T-helper 17 cell (primary cell): ENCODE data around the gene GULP1. TPM values are rescaled to one million over a fixed set of nuclear protein-coding genes. Genes with fewer than 3 reads are reported as not detected.

ENCODE experiments used
- ATAC-seq: fragments of 150-1000 bp; cut with Tn5 transposase; 2 replicates; pipeline ENCODE4 v1.10.0; 2021; ENCODE audit warnings: mild to moderate bottlenecking, moderate library complexity
- DNase-seq, 3 donors: peaks; one replicate each; pipeline versions ENCODE4 v3.0.0 to v3.0.0-alpha.2; 2020 to 2021
- H3K9me3 ChIP-seq: one replicate; pipeline ENCODE4 v1.7.0; 2013; ENCODE audit warnings: low read length, mild to moderate bottlenecking; ENCODE audit not compliant: control insufficient read depth, poor library complexity, severe bottlenecking
- H3K27ac Mint-ChIP-seq: one replicate; pipeline ENCODE4 v1.8.0; 2022; ENCODE audit warnings: mild to moderate bottlenecking, moderate library complexity, mixed read lengths
- H3K27me3 Mint-ChIP-seq: one replicate; pipeline ENCODE4 v1.8.0; 2022; ENCODE audit warnings: mixed read lengths
- H3K36me3 Mint-ChIP-seq: one replicate; pipeline ENCODE4 v1.8.0; 2022; ENCODE audit warnings: low read depth, mixed read lengths
- H3K4me1 Mint-ChIP-seq: one replicate; pipeline ENCODE4 v1.8.0; 2022; ENCODE audit warnings: mild to moderate bottlenecking, mixed read lengths
- H3K4me3 Mint-ChIP-seq: one replicate; pipeline ENCODE4 v1.8.0; 2022; ENCODE audit warnings: mild to moderate bottlenecking, moderate library complexity, mixed read lengths
- total RNA-seq, 4 donors: library from RNA in 2 of 4; stranded (reverse) in 2 of 4; gene quantifications; one replicate each; pipeline ENCODE4 v1.2.3 and lab custom pipeline; 2022 to 2026

The GULP1 gene
- total RNA-seq, 2 donors from 2014 or later: not detected

- DNase-seq (no peak), ATAC-seq (no peak)
- Mint-ChIP-seq H3K36me3 (no peaks in the 10 kb centered on the region), H3K4me1 (no peaks in the 10 kb centered on the region), H3K27me3 (no peaks in the 10 kb centered on the region), H3K27ac (no peak overlapping the region), H3K4me3 (no peak overlapping the region)
- no peaks in the 10 kb centered on the region for H3K9me3 ChIP-seq
Observed at GRCh38 chr2:188340257-188340656, 48.6 kb downstream of the GULP1 start.

- H3K4me1 Mint-ChIP-seq: no peaks in the 10 kb centered on the region
- H3K27ac Mint-ChIP-seq: no peak overlapping the region
- H3K9me3 ChIP-seq: no peaks in the 10 kb centered on the region
- ATAC-seq: no peak
- H3K36me3 Mint-ChIP-seq: no peaks in the 10 kb centered on the region
- no peaks in the 10 kb centered on the region for H3K27me3 Mint-ChIP-seq
- H3K4me3 Mint-ChIP-seq: no peak overlapping the region
- no peak for DNase-seq
Observed at GRCh38 chr2:188345020-188345419, 53.3 kb downstream of the GULP1 start.

GRCh38 chr2:188345426-188345825 lies 53.8 kb downstream of the GULP1 start:
- ATAC-seq (no peak), DNase-seq (no peak)
- H3K27ac Mint-ChIP-seq: no peak overlapping the region
- no peaks in the 10 kb centered on the region for H3K9me3 ChIP-seq
- no peaks in the 10 kb centered on the region for H3K36me3 Mint-ChIP-seq
- H3K4me3 Mint-ChIP-seq: no peak overlapping the region
- H3K4me1 Mint-ChIP-seq: no peaks in the 10 kb centered on the region
- H3K27me3 Mint-ChIP-seq: no peaks in the 10 kb centered on the region

- ATAC-seq: no peak
- H3K9me3 ChIP-seq: no peaks in the 10 kb centered on the region
- H3K4me1 Mint-ChIP-seq: no peaks in the 10 kb centered on the region
- H3K36me3 Mint-ChIP-seq: no peaks in the 10 kb centered on the region
- H3K4me3 Mint-ChIP-seq: no peak overlapping the region
- no peaks in the 10 kb centered on the region for H3K27me3 Mint-ChIP-seq
- H3K27ac Mint-ChIP-seq: no peak overlapping the region
- DNase-seq: no peak
Observed at GRCh38 chr2:188345831-188346458, 54.3 kb downstream of the GULP1 start.

GRCh38 chr2:188349019-188349418 lies 57.3 kb downstream of the GULP1 start:
- no peaks in the 10 kb centered on the region for H3K4me1 Mint-ChIP-seq
- no peaks in the 10 kb centered on the region for H3K9me3 ChIP-seq
- DNase-seq (no peak), ATAC-seq (no peak)
- H3K36me3 Mint-ChIP-seq: no peaks in the 10 kb centered on the region
- H3K27ac Mint-ChIP-seq: no peak overlapping the region
- no peak overlapping the region for H3K4me3 Mint-ChIP-seq
- H3K27me3 Mint-ChIP-seq: no peaks in the 10 kb centered on the region

- DNase-seq: no peak
- no peak overlapping the region for H3K27ac Mint-ChIP-seq
- no peaks in the 10 kb centered on the region for H3K4me1 Mint-ChIP-seq
- no peaks in the 10 kb centered on the region for H3K36me3 Mint-ChIP-seq
- no peaks in the 10 kb centered on the region for H3K9me3 ChIP-seq
- ATAC-seq: no peak
- H3K27me3 Mint-ChIP-seq: no peaks in the 10 kb centered on the region
- H3K4me3 Mint-ChIP-seq: no peak overlapping the region
Observed at GRCh38 chr2:188353282-188353681, 61.6 kb downstream of the GULP1 start.

GRCh38 chr2:188360485-188361263 lies 69.0 kb downstream of the GULP1 start:
- Mint-ChIP-seq H3K27ac (no peak overlapping the region), H3K36me3 (no peaks in the 10 kb centered on the region), H3K4me3 (no peak overlapping the region), H3K27me3 (no peaks in the 10 kb centered on the region), H3K4me1 (no peaks in the 10 kb centered on the region)
- DNase-seq (no peak), ATAC-seq (no peak)
- H3K9me3 ChIP-seq: no peaks in the 10 kb centered on the region

- Mint-ChIP-seq H3K36me3 (no peaks in the 10 kb centered on the region), H3K27ac (no peak overlapping the region), H3K4me1 (no peaks in the 10 kb centered on the region), H3K27me3 (no peaks in the 10 kb centered on the region), H3K4me3 (no peak overlapping the region)
- ATAC-seq (no peak), DNase-seq (no peak)
- no peaks in the 10 kb centered on the region for H3K9me3 ChIP-seq
Observed at GRCh38 chr2:188364033-188364630, 72.5 kb downstream of the GULP1 start.

GRCh38 chr2:188365058-188365641 lies 73.5 kb downstream of the GULP1 start:
- Mint-ChIP-seq H3K27ac (no peak overlapping the region), H3K4me3 (no peak overlapping the region), H3K4me1 (no peaks in the 10 kb centered on the region), H3K27me3 (no peaks in the 10 kb centered on the region), H3K36me3 (no peaks in the 10 kb centered on the region)
- H3K9me3 ChIP-seq: no peaks in the 10 kb centered on the region
- ATAC-seq (no peak), DNase-seq (no peak)

GRCh38 chr2:188367164-188367563 lies 75.5 kb downstream of the GULP1 start:
- H3K36me3 Mint-ChIP-seq: no peaks in the 10 kb centered on the region
- H3K27ac Mint-ChIP-seq: no peak overlapping the region
- ATAC-seq (no peak), DNase-seq (no peak)
- no peak overlapping the region for H3K4me3 Mint-ChIP-seq
- no peaks in the 10 kb centered on the region for H3K27me3 Mint-ChIP-seq
- no peaks in the 10 kb centered on the region for H3K4me1 Mint-ChIP-seq
- no peaks in the 10 kb centered on the region for H3K9me3 ChIP-seq

GRCh38 chr2:188369365-188369764 lies 77.7 kb downstream of the GULP1 start:
- H3K4me1 Mint-ChIP-seq: no peaks in the 10 kb centered on the region
- no peak overlapping the region for H3K27ac Mint-ChIP-seq
- no peaks in the 10 kb centered on the region for H3K36me3 Mint-ChIP-seq
- DNase-seq (no peak), ATAC-seq (no peak)
- no peaks in the 10 kb centered on the region for H3K27me3 Mint-ChIP-seq
- no peak overlapping the region for H3K4me3 Mint-ChIP-seq
- H3K9me3 ChIP-seq: no peaks in the 10 kb centered on the region

GRCh38 chr2:188378371-188378950 lies 86.8 kb downstream of the GULP1 start:
- H3K36me3 Mint-ChIP-seq: no peaks in the 10 kb centered on the region
- H3K27me3 Mint-ChIP-seq: peaks cover 5% of the 10 kb centered on the region
- H3K9me3 ChIP-seq: no peaks in the 10 kb centered on the region
- no peak overlapping the region for H3K27ac Mint-ChIP-seq
- H3K4me3 Mint-ChIP-seq: no peak overlapping the region
- no peak for DNase-seq
- peaks cover 5% of the 10 kb centered on the region for H3K4me1 Mint-ChIP-seq
- no peak for ATAC-seq

- Mint-ChIP-seq H3K4me1 (peaks cover 3% of the 10 kb centered on the region), H3K27ac (no peak overlapping the region), H3K27me3 (peaks cover 5% of the 10 kb centered on the region), H3K36me3 (no peaks in the 10 kb centered on the region), H3K4me3 (no peak overlapping the region)
- ATAC-seq (no peak), DNase-seq (no peak)
- H3K9me3 ChIP-seq: no peaks in the 10 kb centered on the region
Observed at GRCh38 chr2:188379748-188380147, 88.1 kb downstream of the GULP1 start.
